Measurements from ENCODE around the gene GAP43. TPM values are rescaled to one million over a fixed set of nuclear protein-coding genes. Genes with fewer than 3 reads are reported as not detected.

The GAP43 gene
- total and polyA plus RNA-seq, 2 donors (not counting 1 experiment from before 2014, with no cell fraction given), result 0.17 to 2.1 TPM

GRCh38 chr3:115709931-115710330 lies 86.6 kb downstream of the GAP43 start:
- Histone ChIP-seq H3K4me1 (ENCODE audit: control insufficient read depth, extremely low read depth, insufficient read depth, low read length) (no peaks in the 10 kb centered on the region), H2AFZ (ENCODE audit: low read length) (no peak overlapping the region), H3K79me2 (ENCODE audit: control insufficient read depth, insufficient read depth, low read length) (no peaks in the 10 kb centered on the region), H3K9me3 (ENCODE audit: control insufficient read depth, insufficient read depth, low read depth, low read length) (no peaks in the 10 kb centered on the region), H3K4me2 (ENCODE audit: extremely low read depth, insufficient read depth, low read length) (no peak overlapping the region), H3K27me3 (ENCODE audit: control insufficient read depth, insufficient read depth, low read length) (no peaks in the 10 kb centered on the region), H3K27ac (ENCODE audit: insufficient read depth, low read length) (no peak overlapping the region), H3K9ac (ENCODE audit: insufficient read depth, low read length) (no peak overlapping the region), H3K36me3 (ENCODE audit: control insufficient read depth, insufficient read depth, low read length) (no peaks in the 10 kb centered on the region), H3K4me3 (replicated peaks in 1 of 4; ENCODE audit: control extremely low read depth in 1 of 4, insufficient read depth in 1 of 4, low read depth in 3 of 4, low read length in 4 of 4) (no peak overlapping the region), H4K20me1 (ENCODE audit: control insufficient read depth, extremely low read depth, insufficient read depth, low read length) (no peaks in the 10 kb centered on the region)
- DNase-seq (ENCODE audit: low read depth in 2 of 2), result no peak
- no peak for TF ChIP-seq CTCF (conservative IDR thresholded peaks at IDR 0.05 in 1 of 2, IDR thresholded peaks at IDR 0.05 in 1 of 2; ENCODE audit: low read depth in 1 of 2, low read length in 2 of 2)
- TF ChIP-seq EZH2 (IDR thresholded peaks at IDR 0.05; ENCODE audit: low read length, missing control alignments), result no peak

- Histone ChIP-seq H3K4me3 (replicated peaks in 1 of 4; ENCODE audit: control extremely low read depth in 1 of 4, insufficient read depth in 1 of 4, low read depth in 3 of 4, low read length in 4 of 4) (no peak overlapping the region), H3K27ac (ENCODE audit: insufficient read depth, low read length) (no peak overlapping the region), H3K4me1 (ENCODE audit: control insufficient read depth, extremely low read depth, insufficient read depth, low read length) (no peaks in the 10 kb centered on the region), H3K79me2 (ENCODE audit: control insufficient read depth, insufficient read depth, low read length) (no peaks in the 10 kb centered on the region), H3K9me3 (ENCODE audit: control insufficient read depth, insufficient read depth, low read depth, low read length) (no peaks in the 10 kb centered on the region), H3K27me3 (ENCODE audit: control insufficient read depth, insufficient read depth, low read length) (no peaks in the 10 kb centered on the region), H3K4me2 (ENCODE audit: extremely low read depth, insufficient read depth, low read length) (peak overlapping the region; percentile 44), H4K20me1 (ENCODE audit: control insufficient read depth, extremely low read depth, insufficient read depth, low read length) (no peaks in the 10 kb centered on the region), H3K36me3 (ENCODE audit: control insufficient read depth, insufficient read depth, low read length) (no peaks in the 10 kb centered on the region), H2AFZ (ENCODE audit: low read length) (no peak overlapping the region), H3K9ac (ENCODE audit: insufficient read depth, low read length) (no peak overlapping the region)
- TF ChIP-seq EZH2 (IDR thresholded peaks at IDR 0.05; ENCODE audit: low read length, missing control alignments), result no peak
- TF ChIP-seq CTCF (conservative IDR thresholded peaks at IDR 0.05 in 1 of 2, IDR thresholded peaks at IDR 0.05 in 1 of 2; ENCODE audit: low read depth in 1 of 2, low read length in 2 of 2), result no peak
- DNase-seq (ENCODE audit: low read depth in 2 of 2), result peak in 1 of 2 donors; percentile 51
These were observed 87.5 kb downstream of the GAP43 start for GRCh38 chr3:115710799-115711198.

GRCh38 chr3:115712871-115713270 lies 89.6 kb downstream of the GAP43 start:
- DNase-seq (ENCODE audit: low read depth in 2 of 2), result no peak
- TF ChIP-seq EZH2 (IDR thresholded peaks at IDR 0.05; ENCODE audit: low read length, missing control alignments) (no peak), CTCF (conservative IDR thresholded peaks at IDR 0.05 in 1 of 2, IDR thresholded peaks at IDR 0.05 in 1 of 2; ENCODE audit: low read depth in 1 of 2, low read length in 2 of 2) (no peak)
- H2AFZ ChIP-seq (ENCODE audit: low read length), result no peak overlapping the region
- H4K20me1 ChIP-seq (ENCODE audit: control insufficient read depth, extremely low read depth, insufficient read depth, low read length), result no peaks in the 10 kb centered on the region
- H3K4me1 ChIP-seq (ENCODE audit: control insufficient read depth, extremely low read depth, insufficient read depth, low read length), result no peaks in the 10 kb centered on the region
- H3K27me3 ChIP-seq (ENCODE audit: control insufficient read depth, insufficient read depth, low read length), result no peaks in the 10 kb centered on the region
- no peaks in the 10 kb centered on the region for H3K79me2 ChIP-seq (ENCODE audit: control insufficient read depth, insufficient read depth, low read length)
- no peaks in the 10 kb centered on the region for H3K9me3 ChIP-seq (ENCODE audit: control insufficient read depth, insufficient read depth, low read depth, low read length)
- H3K4me2 ChIP-seq (ENCODE audit: extremely low read depth, insufficient read depth, low read length), result no peak overlapping the region
- H3K9ac ChIP-seq (ENCODE audit: insufficient read depth, low read length), result no peak overlapping the region
- no peaks in the 10 kb centered on the region for H3K36me3 ChIP-seq (ENCODE audit: control insufficient read depth, insufficient read depth, low read length)
- H3K4me3 ChIP-seq (replicated peaks in 1 of 4; ENCODE audit: control extremely low read depth in 1 of 4, insufficient read depth in 1 of 4, low read depth in 3 of 4, low read length in 4 of 4), result no peak overlapping the region
- no peak overlapping the region for H3K27ac ChIP-seq (ENCODE audit: insufficient read depth, low read length)

Data from fibroblast of lung (primary cell).